Stomach smooth muscle (tissue), 2 donors: ENCODE data around the gene ERBIN.
"Not testable (repeated sequence)": the region's sequence is repeated elsewhere in the genome, so short reads cannot be mapped to it uniquely, and the experiment has no call there.

Source experiments
- H3K27ac ChIP-seq: one replicate; pipeline ENCODE4 v1.7.0; 2013; ENCODE audit warnings: mild to moderate bottlenecking, low read length, inconsistent platforms
- H3K27me3 ChIP-seq, 2 donors: one replicate each; pipeline ENCODE4 v1.7.0; 2013; ENCODE audit warnings: low read length in 2 of 2; ENCODE audit not compliant: insufficient read depth in 2 of 2, control insufficient read depth in 1 of 2
- H3K36me3 ChIP-seq, 2 donors: one replicate each; pipeline ENCODE4 v1.7.0; 2013; ENCODE audit warnings: low read length in 2 of 2; ENCODE audit not compliant: control insufficient read depth in 2 of 2, insufficient read depth in 2 of 2
- H3K4me1 ChIP-seq: one replicate; pipeline ENCODE4 v1.7.0; 2013; ENCODE audit warnings: low read length; ENCODE audit not compliant: control insufficient read depth, insufficient read depth
- H3K4me3 ChIP-seq, 2 donors: one replicate each; pipeline ENCODE4 v1.7.0; 2013; ENCODE audit warnings: low read length in 2 of 2
- H3K9ac ChIP-seq, 2 donors: one replicate each; pipeline ENCODE4 v1.7.0; 2013; ENCODE audit warnings: low read length in 2 of 2, mild to moderate bottlenecking in 1 of 2
- H3K9me3 ChIP-seq, 2 donors: one replicate each; pipeline ENCODE4 v1.7.0; 2013; ENCODE audit warnings: low read length in 2 of 2; ENCODE audit not compliant: control insufficient read depth in 2 of 2
- donor health status: healthy.
- donor health status: Pancreatic carcinoma.

Gene ERBIN

DNA sequence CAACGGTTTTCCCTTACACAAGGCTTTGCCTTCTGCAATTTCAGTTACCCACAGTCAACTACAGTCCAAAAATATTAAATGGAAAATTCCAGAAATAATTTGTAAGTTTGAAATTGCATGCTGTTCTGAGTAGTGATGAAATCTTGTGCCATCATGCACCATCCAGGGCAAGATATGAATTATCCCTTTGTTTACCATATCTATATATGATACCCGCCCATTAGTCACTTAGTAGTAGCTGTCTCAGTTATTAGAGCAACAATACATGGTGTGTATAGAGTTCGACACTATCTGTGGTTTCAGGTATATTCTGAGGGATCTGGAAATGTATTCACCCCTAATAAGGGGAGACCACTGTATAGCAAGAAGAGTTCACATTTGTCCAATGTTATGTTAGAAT, 29.4 kb downstream of the ERBIN start:
- no peaks in the 10 kb centered on the region for H3K27me3 ChIP-seq
- no peaks in the 10 kb centered on the region for H3K9me3 ChIP-seq
- H3K4me3 ChIP-seq = no peak overlapping the region
- H3K27ac ChIP-seq = no peak overlapping the region
- H3K36me3 ChIP-seq = no peaks in the 10 kb centered on the region
- H3K9ac ChIP-seq = no peak overlapping the region
- no peaks in the 10 kb centered on the region for H3K4me1 ChIP-seq

DNA sequence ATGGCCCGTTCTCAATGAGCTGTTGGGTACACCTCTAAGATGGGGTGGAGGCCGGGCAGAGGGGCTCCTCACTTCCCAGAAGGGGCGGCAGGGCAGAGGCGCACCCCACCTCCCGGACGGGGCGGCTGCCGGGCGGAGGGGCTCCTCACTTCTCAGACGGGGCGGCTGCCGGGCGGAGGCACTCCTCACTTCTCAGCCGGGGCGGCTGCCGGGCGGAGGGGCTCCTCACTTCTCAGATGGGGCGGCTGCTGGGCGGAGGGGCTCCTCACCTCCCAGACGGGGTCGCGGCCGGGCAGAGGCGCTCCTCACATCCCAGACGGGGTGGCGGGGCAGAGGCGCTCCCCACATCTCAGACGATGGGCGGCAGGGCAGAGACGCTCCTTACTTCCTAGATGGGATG, 31.3 kb downstream of the ERBIN start:
- H3K27ac ChIP-seq, H3K4me3 ChIP-seq, H3K9me3 ChIP-seq, H3K27me3 ChIP-seq, H3K9ac ChIP-seq, H3K4me1 ChIP-seq, H3K36me3 ChIP-seq: not testable (repeated sequence)

DNA sequence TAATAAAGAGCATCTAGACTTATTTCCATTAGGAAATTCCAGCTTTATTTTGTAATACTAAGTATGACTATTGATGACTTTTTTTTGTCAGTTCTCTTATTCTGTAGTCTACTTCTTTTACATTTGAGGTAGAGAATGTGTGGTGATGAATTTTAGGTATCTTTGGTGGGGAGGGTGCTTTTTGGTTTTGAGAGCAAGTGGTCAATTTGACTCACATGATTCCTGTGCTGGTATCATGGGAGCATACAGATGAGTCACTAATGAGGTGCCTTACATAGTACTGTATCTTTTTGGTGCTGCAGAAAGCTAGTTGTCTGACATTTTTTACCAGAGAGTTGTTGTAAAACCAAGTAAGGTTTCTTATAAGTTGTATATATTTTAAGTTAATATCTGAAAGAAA, 35.3 kb downstream of the ERBIN start:
- no peaks in the 10 kb centered on the region for H3K36me3 ChIP-seq
- no peak overlapping the region for H3K27ac ChIP-seq
- H3K4me1 ChIP-seq = no peaks in the 10 kb centered on the region
- H3K27me3 ChIP-seq = no peaks in the 10 kb centered on the region
- no peaks in the 10 kb centered on the region for H3K9me3 ChIP-seq
- H3K9ac ChIP-seq = no peak overlapping the region
- no peak overlapping the region for H3K4me3 ChIP-seq

DNA sequence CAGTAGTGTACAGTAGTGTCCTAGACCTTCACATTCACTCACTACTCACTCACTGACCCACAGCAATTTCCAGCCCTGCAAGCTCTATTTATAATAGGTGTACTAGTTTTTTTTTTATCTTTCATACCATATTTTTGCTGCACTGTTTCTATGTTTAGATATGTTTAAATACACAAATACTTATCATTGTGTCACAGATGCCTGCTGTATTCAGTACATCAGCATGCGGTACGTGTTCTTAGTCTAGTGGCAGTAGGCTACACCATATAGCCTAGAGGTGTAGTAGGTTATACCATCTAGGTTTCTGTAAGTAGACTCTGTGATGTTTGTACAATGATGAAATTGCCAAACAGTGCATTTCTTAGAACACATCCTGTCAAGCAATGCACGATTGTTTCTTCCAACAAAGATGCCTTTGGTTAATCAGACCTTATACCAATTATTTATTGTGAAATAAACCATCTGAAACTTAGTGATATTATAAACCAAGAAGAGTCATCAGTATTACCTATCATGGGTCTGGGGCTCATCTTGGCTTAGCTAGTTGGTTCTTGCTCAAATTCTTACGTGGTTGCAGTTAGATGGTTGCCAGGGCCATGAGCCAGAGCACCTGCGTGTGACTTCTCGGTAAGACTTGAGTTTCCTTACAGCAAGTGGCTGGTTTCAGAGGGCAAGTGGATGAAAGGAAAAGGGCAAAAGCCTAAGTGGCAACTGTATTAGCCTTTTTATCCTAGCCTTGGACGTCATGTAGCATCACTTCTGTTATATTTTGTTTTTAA, 41.1 kb downstream of the ERBIN start:
- H3K4me1 ChIP-seq = no peaks in the 10 kb centered on the region
- no peak overlapping the region for H3K4me3 ChIP-seq
- H3K36me3 ChIP-seq = no peaks in the 10 kb centered on the region
- no peaks in the 10 kb centered on the region for H3K9me3 ChIP-seq
- no peak overlapping the region for H3K27ac ChIP-seq
- H3K27me3 ChIP-seq = no peaks in the 10 kb centered on the region
- H3K9ac ChIP-seq = no peak overlapping the region

DNA sequence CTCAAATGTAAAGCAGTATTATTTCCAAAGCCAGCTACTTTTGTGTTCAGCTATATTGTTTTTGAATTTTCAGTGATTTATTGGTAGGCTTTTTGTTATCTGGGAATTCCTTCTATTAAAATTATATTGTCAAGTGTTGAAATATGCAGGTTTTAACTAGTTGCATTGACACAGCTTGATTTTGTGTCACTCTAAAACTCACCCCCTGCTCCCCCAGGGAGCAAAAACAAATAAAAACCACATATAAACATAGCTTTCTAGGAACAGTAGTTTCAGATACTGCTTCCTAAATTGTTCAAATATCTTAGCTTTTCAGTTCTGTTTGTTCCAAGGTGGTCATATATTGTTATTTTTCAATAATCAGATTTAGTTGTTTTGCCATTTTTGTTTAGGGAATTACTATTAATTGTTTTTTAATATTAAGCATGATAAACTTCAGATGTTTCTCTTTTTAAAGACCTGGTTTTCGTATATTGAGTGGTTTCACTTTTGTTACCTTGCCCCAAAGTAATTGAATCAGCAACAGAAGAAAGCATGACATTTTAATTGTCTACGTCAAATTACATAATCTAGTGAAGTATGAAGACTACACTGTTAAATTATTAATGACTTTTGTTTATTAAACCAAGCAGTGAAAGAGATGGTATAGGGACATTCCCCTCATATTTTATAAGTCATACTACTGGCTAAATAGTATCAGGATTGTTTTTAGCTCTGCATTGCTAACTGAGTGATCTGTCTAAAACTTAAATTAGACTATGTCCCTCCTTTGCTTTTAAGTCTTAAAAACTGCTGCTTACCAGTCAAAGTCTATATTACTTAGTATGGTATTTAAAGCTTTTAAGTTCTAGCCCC, 43.4 kb downstream of the ERBIN start:
- no peaks in the 10 kb centered on the region for H3K9me3 ChIP-seq
- H3K27ac ChIP-seq = no peak overlapping the region
- no peak overlapping the region for H3K4me3 ChIP-seq
- H3K9ac ChIP-seq = no peak overlapping the region
- H3K4me1 ChIP-seq = no peaks in the 10 kb centered on the region
- H3K36me3 ChIP-seq = no peaks in the 10 kb centered on the region
- no peaks in the 10 kb centered on the region for H3K27me3 ChIP-seq

DNA sequence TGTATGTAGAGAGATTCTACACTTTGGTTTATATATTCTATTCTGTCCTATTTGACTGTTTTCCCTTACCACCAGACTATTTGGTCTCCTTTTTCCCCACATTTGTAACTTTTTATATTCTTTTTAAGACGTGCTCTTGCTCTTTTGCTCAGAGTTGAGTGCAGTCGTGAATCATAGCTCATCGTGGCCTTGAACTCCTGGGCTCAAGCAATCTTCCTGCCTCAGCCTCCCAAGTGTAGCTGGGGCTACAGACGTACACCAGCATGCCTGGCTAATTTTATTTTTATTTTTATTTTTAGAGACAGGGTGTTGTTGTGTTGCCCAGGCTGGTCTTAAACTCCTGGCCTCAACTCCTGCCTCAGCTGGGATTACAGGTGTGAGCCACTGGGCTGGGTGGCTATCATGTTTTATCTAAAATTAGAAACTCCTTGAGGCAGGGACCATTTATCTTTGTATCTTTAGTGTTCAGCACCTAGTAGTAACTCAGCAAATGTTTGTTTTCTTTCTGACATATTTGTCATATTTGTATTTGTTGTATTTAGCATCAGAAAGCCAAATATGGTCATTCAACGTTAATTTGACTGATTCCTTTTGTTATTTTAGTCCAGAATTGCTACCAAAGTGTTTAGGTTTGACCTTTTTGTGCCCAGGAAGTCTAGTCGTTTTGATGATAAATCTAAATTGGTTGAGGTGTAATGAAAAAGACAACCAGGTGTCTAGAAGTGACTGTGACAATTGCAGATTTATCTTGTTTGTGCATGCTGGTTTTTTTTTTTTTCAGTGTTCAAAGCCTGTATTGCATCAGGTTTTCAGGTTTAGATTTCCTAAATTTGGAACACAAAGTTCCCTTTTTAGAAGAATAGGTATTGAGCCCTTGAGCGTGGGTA, 44.3 kb downstream of the ERBIN start:
- no peak overlapping the region for H3K4me3 ChIP-seq
- no peaks in the 10 kb centered on the region for H3K9me3 ChIP-seq
- no peak overlapping the region for H3K27ac ChIP-seq
- no peaks in the 10 kb centered on the region for H3K36me3 ChIP-seq
- H3K9ac ChIP-seq = no peak overlapping the region
- H3K27me3 ChIP-seq = no peaks in the 10 kb centered on the region
- H3K4me1 ChIP-seq = no peaks in the 10 kb centered on the region

DNA sequence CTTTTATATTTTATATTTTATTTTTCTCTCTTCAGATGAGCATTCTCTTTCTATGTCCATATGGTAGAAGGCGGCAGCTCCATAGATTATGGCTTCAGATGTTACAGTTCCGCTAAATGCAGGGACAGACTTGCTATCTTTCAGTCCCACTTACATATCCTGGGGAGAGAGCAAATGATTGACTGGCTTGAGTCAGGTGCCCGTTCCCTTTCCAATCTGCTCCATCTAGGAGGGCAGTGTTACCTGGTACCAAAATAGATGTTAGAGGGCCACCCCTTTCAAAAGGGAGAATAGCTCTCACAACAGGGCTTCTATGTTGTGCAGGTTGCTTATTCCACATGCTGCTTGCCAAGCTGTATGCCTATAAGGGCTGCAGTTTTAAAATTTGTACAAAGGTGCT, 45.3 kb downstream of the ERBIN start:
- no peaks in the 10 kb centered on the region for H3K27me3 ChIP-seq
- H3K9ac ChIP-seq = no peak overlapping the region
- no peak overlapping the region for H3K4me3 ChIP-seq
- H3K27ac ChIP-seq = no peak overlapping the region
- no peaks in the 10 kb centered on the region for H3K4me1 ChIP-seq
- H3K9me3 ChIP-seq = no peaks in the 10 kb centered on the region
- no peaks in the 10 kb centered on the region for H3K36me3 ChIP-seq

DNA sequence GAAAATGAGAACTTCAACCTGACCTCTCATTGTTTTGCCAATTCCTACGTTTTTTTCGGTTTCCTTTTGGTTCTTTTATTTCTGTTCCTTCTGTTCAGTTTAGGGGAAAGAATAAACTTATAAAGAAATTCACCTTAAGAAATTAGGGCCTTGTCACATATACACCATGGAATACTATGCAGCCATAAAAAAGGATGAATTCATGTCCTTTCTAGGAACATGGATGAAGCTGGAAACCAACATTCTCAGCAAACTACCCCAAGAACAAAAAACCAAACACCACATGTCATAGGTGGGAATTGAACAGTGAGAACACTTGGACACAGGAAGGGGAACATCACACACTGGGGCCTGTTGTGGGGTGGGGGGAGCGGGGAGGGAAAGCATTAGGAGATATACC, 46.5 kb downstream of the ERBIN start:
- H3K27me3 ChIP-seq, H3K27ac ChIP-seq, H3K4me1 ChIP-seq, H3K36me3 ChIP-seq, H3K9ac ChIP-seq, H3K9me3 ChIP-seq, H3K4me3 ChIP-seq: not testable (repeated sequence)

DNA sequence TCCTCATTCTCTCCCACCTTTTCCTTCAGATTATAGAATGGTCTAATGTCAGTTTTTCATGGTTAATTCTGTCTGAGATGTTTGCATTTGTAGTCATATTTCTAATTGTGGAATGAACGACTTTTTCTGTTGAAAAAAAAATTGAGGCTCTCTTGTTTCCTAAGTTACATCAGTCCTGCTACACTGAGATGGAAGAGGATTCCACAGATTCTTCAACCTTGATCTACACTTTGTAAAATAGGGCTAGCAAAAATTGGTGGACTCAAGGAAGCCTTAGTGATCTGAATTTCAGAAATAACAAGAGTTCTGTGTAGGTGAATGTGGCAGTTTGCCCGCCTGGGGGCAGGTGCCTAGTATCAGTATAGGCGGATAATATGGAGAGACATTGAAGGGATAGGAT, 51.9 kb downstream of the ERBIN start:
- Histone ChIP-seq H3K4me1 (no peaks in the 10 kb centered on the region), H3K36me3 (no peaks in the 10 kb centered on the region), H3K9ac (no peak overlapping the region), H3K27me3 (no peaks in the 10 kb centered on the region), H3K27ac (no peak overlapping the region), H3K9me3 (no peaks in the 10 kb centered on the region), H3K4me3 (no peak overlapping the region)

DNA sequence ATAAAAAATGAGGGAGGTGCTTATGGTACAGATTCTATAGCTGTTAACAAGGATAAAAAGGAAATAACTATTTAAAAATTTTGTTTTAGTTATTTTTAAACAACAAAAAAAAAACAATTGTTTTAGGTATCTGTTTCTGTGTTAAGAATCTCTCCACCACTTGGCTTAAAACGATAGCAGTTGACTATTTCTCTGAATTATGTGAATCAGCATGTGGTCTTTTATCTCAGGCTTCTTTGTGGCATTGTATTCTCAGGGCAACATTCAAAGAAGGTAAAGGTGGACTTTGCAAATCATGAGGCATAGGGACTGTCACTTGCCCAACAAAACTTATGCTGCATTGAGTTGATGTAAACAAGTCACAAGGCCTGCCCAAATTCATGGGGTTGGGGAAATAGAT, 55.2 kb downstream of the ERBIN start:
- H3K27me3 ChIP-seq = no peaks in the 10 kb centered on the region
- H3K27ac ChIP-seq = no peak overlapping the region
- no peaks in the 10 kb centered on the region for H3K9me3 ChIP-seq
- no peak overlapping the region for H3K9ac ChIP-seq
- H3K4me1 ChIP-seq = no peaks in the 10 kb centered on the region
- H3K36me3 ChIP-seq = no peaks in the 10 kb centered on the region
- H3K4me3 ChIP-seq = no peak overlapping the region
